ENCODE data around the gene SYNE3.

DNA sequence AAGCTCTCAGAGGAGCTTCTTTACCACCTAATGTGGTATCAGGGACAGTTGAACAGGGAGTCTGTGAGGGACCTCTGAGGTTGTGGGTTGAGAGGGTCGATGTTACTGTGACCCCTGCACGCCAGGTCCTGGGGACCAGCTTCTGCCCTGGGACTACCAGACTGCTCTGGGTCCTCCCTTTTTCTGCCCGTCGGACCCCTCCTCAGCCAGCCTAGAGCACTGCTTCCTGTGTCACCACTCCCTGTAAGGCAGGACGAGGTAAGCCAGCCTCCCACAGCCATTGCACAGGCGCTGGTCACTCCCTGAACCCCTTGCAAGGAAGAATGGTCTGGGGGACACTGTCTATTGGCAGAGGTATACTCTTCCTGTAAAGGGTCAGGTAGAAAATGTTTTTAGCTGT, 38.1 kb downstream of the SYNE3 start:
- TF ChIP-seq, protein P1, sequence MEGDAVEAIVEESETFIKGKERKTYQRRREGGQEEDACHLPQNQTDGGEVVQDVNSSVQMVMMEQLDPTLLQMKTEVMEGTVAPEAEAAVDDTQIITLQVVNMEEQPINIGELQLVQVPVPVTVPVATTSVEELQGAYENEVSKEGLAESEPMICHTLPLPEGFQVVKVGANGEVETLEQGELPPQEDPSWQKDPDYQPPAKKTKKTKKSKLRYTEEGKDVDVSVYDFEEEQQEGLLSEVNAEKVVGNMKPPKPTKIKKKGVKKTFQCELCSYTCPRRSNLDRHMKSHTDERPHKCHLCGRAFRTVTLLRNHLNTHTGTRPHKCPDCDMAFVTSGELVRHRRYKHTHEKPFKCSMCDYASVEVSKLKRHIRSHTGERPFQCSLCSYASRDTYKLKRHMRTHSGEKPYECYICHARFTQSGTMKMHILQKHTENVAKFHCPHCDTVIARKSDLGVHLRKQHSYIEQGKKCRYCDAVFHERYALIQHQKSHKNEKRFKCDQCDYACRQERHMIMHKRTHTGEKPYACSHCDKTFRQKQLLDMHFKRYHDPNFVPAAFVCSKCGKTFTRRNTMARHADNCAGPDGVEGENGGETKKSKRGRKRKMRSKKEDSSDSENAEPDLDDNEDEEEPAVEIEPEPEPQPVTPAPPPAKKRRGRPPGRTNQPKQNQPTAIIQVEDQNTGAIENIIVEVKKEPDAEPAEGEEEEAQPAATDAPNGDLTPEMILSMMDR (IDR thresholded peaks at IDR 0.05), result no peak
- no peak for TF ChIP-seq POLR2A (IDR thresholded peaks at IDR 0.05)
